ENCODE results near the gene NDUFAF8.

The NDUFAF8 gene

DNA sequence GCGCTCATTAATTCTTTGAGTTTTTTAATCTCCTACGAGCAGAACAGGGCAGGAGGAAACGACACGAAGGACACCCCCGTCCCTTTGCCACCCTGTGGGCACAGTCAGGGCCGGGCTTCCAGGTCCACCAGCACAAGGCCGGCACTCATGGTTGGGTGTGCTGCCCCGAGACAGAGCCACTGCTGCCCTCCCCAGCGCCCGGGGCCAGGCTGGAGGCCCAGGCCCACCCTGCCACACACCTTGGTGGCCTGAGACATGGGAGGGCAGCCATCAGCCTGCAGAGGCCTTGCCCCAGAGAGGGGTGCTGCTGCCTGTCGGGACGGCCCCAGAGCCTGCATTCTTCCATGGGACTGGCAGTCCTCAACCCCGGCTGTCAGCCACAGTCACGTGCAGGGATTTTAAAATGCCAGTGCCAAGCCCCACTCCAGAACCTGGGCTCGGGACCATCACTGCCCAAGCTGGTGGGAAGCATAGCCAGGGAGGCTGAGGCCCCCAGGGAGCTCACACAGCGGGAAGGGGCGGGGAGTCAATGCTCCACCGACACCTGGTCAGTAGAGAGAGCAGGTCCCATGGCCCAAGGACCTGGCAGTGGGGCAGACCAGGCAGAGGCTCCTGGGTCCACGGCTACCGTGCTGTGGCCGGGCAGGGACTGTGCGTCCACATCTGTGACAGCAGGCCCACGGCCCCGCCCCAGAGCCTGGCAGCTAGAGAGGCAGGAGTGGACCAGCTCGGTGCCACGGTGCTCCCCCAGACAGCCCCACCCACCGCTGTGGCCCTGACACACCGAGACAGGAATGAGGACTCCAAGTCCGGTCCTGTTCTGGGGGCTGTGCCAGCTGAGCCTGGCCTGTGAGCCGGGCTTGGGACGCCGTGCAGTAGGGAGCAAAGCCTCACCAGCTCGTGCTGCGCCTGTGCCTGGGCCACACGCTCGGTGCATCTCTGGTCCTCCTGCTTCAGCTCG is 43.9 kb upstream of the NDUFAF8 start:
- no peaks in the 10 kb centered on the region for H3K36me3 ChIP-seq (ENCODE audit: control insufficient read depth, low read length)
- no peaks in the 10 kb centered on the region for H3K4me1 ChIP-seq (ENCODE audit: control insufficient read depth, low read length)
- no peaks in the 10 kb centered on the region for H3K9me2 ChIP-seq (replicated peaks; ENCODE audit: control insufficient read depth, low read length)

DNA sequence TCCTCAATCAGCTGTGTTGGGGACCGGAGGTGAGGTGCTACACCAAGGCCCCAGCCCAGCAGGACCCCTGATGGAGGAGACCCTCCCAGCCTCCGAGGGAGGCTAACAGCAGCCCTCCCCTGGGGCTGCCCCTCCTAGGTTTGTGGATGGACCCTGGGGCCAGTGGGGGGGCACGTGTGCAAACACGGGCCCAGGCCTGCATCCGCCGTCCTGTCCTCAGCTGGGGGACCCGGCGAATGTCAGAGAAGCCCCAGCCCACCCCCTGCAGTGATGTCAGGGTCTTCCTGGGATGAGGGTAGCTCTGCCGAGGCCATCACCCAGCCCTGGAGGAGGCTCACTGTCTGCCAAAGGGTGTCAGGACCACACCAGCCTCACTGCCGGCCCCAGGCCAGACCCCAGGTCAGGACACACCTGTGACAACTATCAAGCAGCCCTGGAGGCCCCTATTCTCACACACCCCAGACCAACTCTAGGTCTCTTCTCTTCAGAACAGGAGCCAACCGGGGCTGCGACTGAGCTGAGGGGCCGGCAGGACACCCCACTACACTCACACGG is 43.1 kb upstream of the NDUFAF8 start:
- no peak for TF ChIP-seq EZH2phosphoT487 (IDR thresholded peaks at IDR 0.05; ENCODE audit: borderline replicate concordance, low read length)
- Histone ChIP-seq H3K4me2 (ENCODE audit: low read length) (no peak overlapping the region), H3K9me3 (ENCODE audit: control insufficient read depth, insufficient read depth, low read length) (no peaks in the 10 kb centered on the region), H4K20me1 (ENCODE audit: control insufficient read depth, insufficient read depth, low read depth, low read length) (no peaks in the 10 kb centered on the region), H3F3A (ENCODE audit: control insufficient read depth, insufficient read depth) (no peaks in the 10 kb centered on the region), H3K36me3 (ENCODE audit: control insufficient read depth, low read length) (no peaks in the 10 kb centered on the region), H3K9me2 (replicated peaks; ENCODE audit: control insufficient read depth, low read length) (no peaks in the 10 kb centered on the region), H3K4me3 (ENCODE audit: low read length) (no peak overlapping the region), H3K79me2 (ENCODE audit: control insufficient read depth, low read length) (no peaks in the 10 kb centered on the region), H3K27me3 (ENCODE audit: control insufficient read depth, low read length) (no peaks in the 10 kb centered on the region), H3K27ac (ENCODE audit: low read depth, low read length) (no peak overlapping the region), H3K4me1 (ENCODE audit: control insufficient read depth, low read length) (peaks cover 1% of the 10 kb centered on the region)

More for the DNA sequence above, 43.9 kb upstream of the NDUFAF8 start:
- Histone ChIP-seq H3K9me3 (ENCODE audit: control insufficient read depth, insufficient read depth, low read length) (no peaks in the 10 kb centered on the region), H3K79me2 (ENCODE audit: control insufficient read depth, low read length) (no peaks in the 10 kb centered on the region), H3F3A (ENCODE audit: control insufficient read depth, insufficient read depth) (no peaks in the 10 kb centered on the region), H3K27ac (ENCODE audit: low read depth, low read length) (no peak overlapping the region), H3K27me3 (ENCODE audit: control insufficient read depth, low read length) (no peaks in the 10 kb centered on the region), H3K4me2 (ENCODE audit: low read length) (no peak overlapping the region), H4K20me1 (ENCODE audit: control insufficient read depth, insufficient read depth, low read depth, low read length) (no peaks in the 10 kb centered on the region), H3K4me3 (ENCODE audit: low read length) (no peak overlapping the region)
- TF ChIP-seq, protein P1, sequence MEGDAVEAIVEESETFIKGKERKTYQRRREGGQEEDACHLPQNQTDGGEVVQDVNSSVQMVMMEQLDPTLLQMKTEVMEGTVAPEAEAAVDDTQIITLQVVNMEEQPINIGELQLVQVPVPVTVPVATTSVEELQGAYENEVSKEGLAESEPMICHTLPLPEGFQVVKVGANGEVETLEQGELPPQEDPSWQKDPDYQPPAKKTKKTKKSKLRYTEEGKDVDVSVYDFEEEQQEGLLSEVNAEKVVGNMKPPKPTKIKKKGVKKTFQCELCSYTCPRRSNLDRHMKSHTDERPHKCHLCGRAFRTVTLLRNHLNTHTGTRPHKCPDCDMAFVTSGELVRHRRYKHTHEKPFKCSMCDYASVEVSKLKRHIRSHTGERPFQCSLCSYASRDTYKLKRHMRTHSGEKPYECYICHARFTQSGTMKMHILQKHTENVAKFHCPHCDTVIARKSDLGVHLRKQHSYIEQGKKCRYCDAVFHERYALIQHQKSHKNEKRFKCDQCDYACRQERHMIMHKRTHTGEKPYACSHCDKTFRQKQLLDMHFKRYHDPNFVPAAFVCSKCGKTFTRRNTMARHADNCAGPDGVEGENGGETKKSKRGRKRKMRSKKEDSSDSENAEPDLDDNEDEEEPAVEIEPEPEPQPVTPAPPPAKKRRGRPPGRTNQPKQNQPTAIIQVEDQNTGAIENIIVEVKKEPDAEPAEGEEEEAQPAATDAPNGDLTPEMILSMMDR (IDR thresholded peaks at IDR 0.05; ENCODE audit: low read depth, low read length, poor library complexity, severe bottlenecking), result no peak
- no peak for TF ChIP-seq EZH2phosphoT487 (IDR thresholded peaks at IDR 0.05; ENCODE audit: borderline replicate concordance, low read length)

- Histone ChIP-seq H3K9me3 (ENCODE audit: control insufficient read depth, insufficient read depth, low read length) (no peaks in the 10 kb centered on the region), H3K4me2 (ENCODE audit: low read length) (no peak overlapping the region), H3F3A (ENCODE audit: control insufficient read depth, insufficient read depth) (no peaks in the 10 kb centered on the region), H4K20me1 (ENCODE audit: control insufficient read depth, insufficient read depth, low read depth, low read length) (no peaks in the 10 kb centered on the region), H3K9me2 (replicated peaks; ENCODE audit: control insufficient read depth, low read length) (no peaks in the 10 kb centered on the region), H3K36me3 (ENCODE audit: control insufficient read depth, low read length) (no peaks in the 10 kb centered on the region), H3K27me3 (ENCODE audit: control insufficient read depth, low read length) (no peaks in the 10 kb centered on the region), H3K79me2 (ENCODE audit: control insufficient read depth, low read length) (no peaks in the 10 kb centered on the region), H3K27ac (ENCODE audit: low read depth, low read length) (no peak overlapping the region), H3K4me3 (ENCODE audit: low read length) (no peak overlapping the region), H3K4me1 (ENCODE audit: control insufficient read depth, low read length) (peaks cover 6% of the 10 kb centered on the region)
- TF ChIP-seq, protein P1 (IDR thresholded peaks at IDR 0.05; ENCODE audit: low read depth, low read length, poor library complexity, severe bottlenecking), result no peak
- TF ChIP-seq EZH2phosphoT487 (IDR thresholded peaks at IDR 0.05; ENCODE audit: borderline replicate concordance, low read length), result no peak
These were observed 42.4 kb upstream of the NDUFAF8 start for GRCh38 chr17:81196505-81197408.

Measured in DOHH2 (cell line).